ENCODE data around the gene RHNO1.

Gene RHNO1

DNA sequence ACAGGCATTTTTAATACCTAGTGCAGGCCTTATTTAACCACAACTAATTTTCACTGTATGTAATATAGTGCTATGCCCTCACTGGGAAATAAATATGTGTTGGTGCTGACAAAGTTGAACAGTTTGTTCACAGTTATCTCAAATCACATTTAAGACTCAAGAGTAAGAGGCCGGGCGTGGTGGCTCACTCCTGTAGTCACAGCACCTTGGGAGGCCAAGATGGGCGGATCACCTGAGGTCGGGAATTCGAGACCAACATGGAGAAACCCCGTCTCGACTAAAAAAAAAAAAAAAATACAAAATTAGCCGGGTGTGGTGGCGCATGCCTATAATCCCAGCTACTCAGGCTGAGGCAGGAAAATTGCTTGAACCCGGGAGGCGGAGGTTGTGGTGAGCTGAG, 59.3 kb downstream of the RHNO1 start:
- H3K27me3 ChIP-seq (ENCODE audit: control insufficient read depth in 1 of 2, insufficient read depth in 2 of 2, low read length in 2 of 2) = no peaks in the 10 kb centered on the region
- no peak overlapping the region for H3K27ac ChIP-seq (ENCODE audit: low read length)
- no peak overlapping the region for H3K9ac ChIP-seq (ENCODE audit: low read length in 2 of 2)
- no peaks in the 10 kb centered on the region for H3K9me3 ChIP-seq (ENCODE audit: control insufficient read depth in 2 of 2, low read length in 2 of 2)
- H3K4me1 ChIP-seq (ENCODE audit: control insufficient read depth, insufficient read depth, low read length) = no peaks in the 10 kb centered on the region
- peaks cover 42 to 54% of the 10 kb centered on the region in 2 donors for H3K36me3 ChIP-seq (ENCODE audit: control insufficient read depth in 2 of 2, insufficient read depth in 2 of 2, low read length in 2 of 2)
- H3K4me3 ChIP-seq (ENCODE audit: low read length in 2 of 2) = no peak overlapping the region

GRCh38 chr12:2937500-2937899, 60.5 kb downstream of the RHNO1 start:
- peaks cover 39 to 47% of the 10 kb centered on the region in 2 donors for H3K36me3 ChIP-seq (ENCODE audit: control insufficient read depth in 2 of 2, insufficient read depth in 2 of 2, low read length in 2 of 2)
- H3K9me3 ChIP-seq (ENCODE audit: control insufficient read depth in 2 of 2, low read length in 2 of 2) = no peaks in the 10 kb centered on the region
- no peak overlapping the region for H3K9ac ChIP-seq (ENCODE audit: low read length in 2 of 2)
- H3K4me1 ChIP-seq (ENCODE audit: control insufficient read depth, insufficient read depth, low read length) = no peaks in the 10 kb centered on the region
- no peak overlapping the region for H3K27ac ChIP-seq (ENCODE audit: low read length)
- H3K27me3 ChIP-seq (ENCODE audit: control insufficient read depth in 1 of 2, insufficient read depth in 2 of 2, low read length in 2 of 2) = no peaks in the 10 kb centered on the region
- no peak overlapping the region for H3K4me3 ChIP-seq (ENCODE audit: low read length in 2 of 2)
